GM21825 (cell line): ENCODE measurements around the gene CNN3.
A peak's percentile ranks its signal among the peaks of the same experiment; 100 is the strongest.

Source experiments
- ATAC-seq: cut with Tn5 transposase; IDR thresholded peaks from one replicate; pipeline ENCODE4 v1.9.1; 2021; ENCODE audit warnings: mild to moderate bottlenecking, moderate library complexity; ENCODE audit not compliant: unreplicated experiment

CNN3 gene

GRCh38 chr1:94858276-94858675, 68.6 kb downstream of the CNN3 start:
- ATAC-seq = no peak

GRCh38 chr1:94856868-94857267, 70.0 kb downstream of the CNN3 start:
- ATAC-seq = no peak

GRCh38 chr1:94856004-94856403, 70.9 kb downstream of the CNN3 start:
- ATAC-seq = no peak

GRCh38 chr1:94855307-94855700, 71.6 kb downstream of the CNN3 start:
- ATAC-seq = no peak

- ATAC-seq = peak; percentile 99
Observed at GRCh38 chr1:94854458-94855306, 72.2 kb downstream of the CNN3 start.

GRCh38 chr1:94852788-94853187, 74.1 kb downstream of the CNN3 start:
- ATAC-seq = no peak

GRCh38 chr1:94851571-94851970, 75.3 kb downstream of the CNN3 start:
- no peak for ATAC-seq
